Measurements from ENCODE around the gene GRK6.
A peak's percentile ranks its signal among the peaks of the same experiment; 100 is the strongest.

The GRK6 gene

GRCh38 chr5:177444106-177445051 is 17.9 kb downstream of the GRK6 start:
- TF ChIP-seq CTCF (IDR thresholded peaks at IDR 0.05; ENCODE audit: low read depth, low read length), result no peak
- no peak overlapping the region for H3K4me3 ChIP-seq (ENCODE audit: low read depth, low read length)

GRCh38 chr5:177445052-177445916 is 18.8 kb downstream of the GRK6 start:
- no peak for TF ChIP-seq CTCF (IDR thresholded peaks at IDR 0.05; ENCODE audit: low read depth, low read length)
- no peak overlapping the region for H3K4me3 ChIP-seq (ENCODE audit: low read depth, low read length)

- H3K4me3 ChIP-seq (ENCODE audit: low read depth, low read length), result peak overlapping the region; percentile 65
- TF ChIP-seq CTCF (IDR thresholded peaks at IDR 0.05; ENCODE audit: low read depth, low read length), result no peak
Observed at GRCh38 chr5:177445917-177446199, 19.4 kb downstream of the GRK6 start.

- no peak for TF ChIP-seq CTCF (IDR thresholded peaks at IDR 0.05; ENCODE audit: low read depth, low read length)
Observed at GRCh38 chr5:177446200-177447065, 20.0 kb downstream of the GRK6 start, which contains the start of gene PRR7. Gene PRR7 (plus strand): TSS chr5:177446814. CDS start chr5:177455068, 8,254 bp downstream.

GRCh38 chr5:177447066-177447610 is 20.7 kb downstream of the GRK6 start:
- TF ChIP-seq CTCF (IDR thresholded peaks at IDR 0.05; ENCODE audit: low read depth, low read length), result no peak
- peak overlapping the region; percentile 65 for H3K4me3 ChIP-seq (ENCODE audit: low read depth, low read length)

More at GRCh38 chr5:177446200-177447065, 20.0 kb downstream of the GRK6 start, which contains the start of gene PRR7:
- H3K4me3 ChIP-seq (ENCODE audit: low read depth, low read length), result peak within 1 kb of the TSS; percentile 65

GRCh38 chr5:177447611-177448243 is 21.3 kb downstream of the GRK6 start:
- TF ChIP-seq CTCF (IDR thresholded peaks at IDR 0.05; ENCODE audit: low read depth, low read length), result no peak
- peak overlapping the region; percentile 65 for H3K4me3 ChIP-seq (ENCODE audit: low read depth, low read length)
